GM18868 (cell line): ENCODE results near the gene SARNP.

Experiments used
- ATAC-seq: cut with Tn5 transposase; IDR thresholded peaks from one replicate; pipeline ENCODE4 v1.9.1; 2021; ENCODE audit warnings: mild to moderate bottlenecking, moderate library complexity; ENCODE audit not compliant: unreplicated experiment

SARNP gene

DNA sequence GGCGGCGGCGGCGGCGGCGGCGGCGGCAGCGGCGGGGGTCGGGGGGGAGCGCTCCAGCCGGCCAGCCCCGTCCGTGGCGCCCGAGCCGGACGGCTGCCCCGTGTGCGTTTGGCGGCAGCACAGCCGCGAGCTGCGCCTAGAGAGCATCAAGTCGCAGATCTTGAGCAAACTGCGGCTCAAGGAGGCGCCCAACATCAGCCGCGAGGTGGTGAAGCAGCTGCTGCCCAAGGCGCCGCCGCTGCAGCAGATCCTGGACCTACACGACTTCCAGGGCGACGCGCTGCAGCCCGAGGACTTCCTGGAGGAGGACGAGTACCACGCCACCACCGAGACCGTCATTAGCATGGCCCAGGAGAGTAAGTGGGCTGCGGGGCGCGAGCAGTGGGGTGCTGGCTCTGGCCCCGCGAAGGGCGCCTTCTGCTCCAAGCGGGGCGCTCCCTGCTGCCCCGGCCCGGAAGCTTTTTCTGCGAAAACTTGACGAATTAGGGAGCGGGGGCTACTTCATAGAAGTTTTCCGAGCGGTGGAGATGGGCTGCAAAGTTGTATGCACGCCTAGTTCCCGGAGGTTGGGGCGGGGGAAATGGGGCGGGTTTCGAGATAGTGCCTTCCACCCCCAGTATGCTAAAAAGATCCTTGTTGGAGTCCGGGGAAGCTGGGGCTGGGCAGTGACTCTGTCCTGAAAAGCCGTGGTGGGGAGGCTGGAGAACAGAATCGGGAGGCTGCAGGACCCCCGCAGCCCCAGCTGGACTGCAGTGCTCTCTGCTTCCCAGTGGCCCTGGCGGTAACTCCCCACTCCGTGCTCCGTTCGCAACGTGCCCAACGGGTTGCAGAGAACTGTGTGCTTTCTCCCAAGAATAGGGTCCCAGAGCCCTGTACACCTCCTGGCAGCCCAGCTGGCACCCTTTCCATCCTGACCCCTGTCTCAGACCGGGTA, 73.9 kb downstream of the SARNP start:
- ATAC-seq: peak; percentile 48

DNA sequence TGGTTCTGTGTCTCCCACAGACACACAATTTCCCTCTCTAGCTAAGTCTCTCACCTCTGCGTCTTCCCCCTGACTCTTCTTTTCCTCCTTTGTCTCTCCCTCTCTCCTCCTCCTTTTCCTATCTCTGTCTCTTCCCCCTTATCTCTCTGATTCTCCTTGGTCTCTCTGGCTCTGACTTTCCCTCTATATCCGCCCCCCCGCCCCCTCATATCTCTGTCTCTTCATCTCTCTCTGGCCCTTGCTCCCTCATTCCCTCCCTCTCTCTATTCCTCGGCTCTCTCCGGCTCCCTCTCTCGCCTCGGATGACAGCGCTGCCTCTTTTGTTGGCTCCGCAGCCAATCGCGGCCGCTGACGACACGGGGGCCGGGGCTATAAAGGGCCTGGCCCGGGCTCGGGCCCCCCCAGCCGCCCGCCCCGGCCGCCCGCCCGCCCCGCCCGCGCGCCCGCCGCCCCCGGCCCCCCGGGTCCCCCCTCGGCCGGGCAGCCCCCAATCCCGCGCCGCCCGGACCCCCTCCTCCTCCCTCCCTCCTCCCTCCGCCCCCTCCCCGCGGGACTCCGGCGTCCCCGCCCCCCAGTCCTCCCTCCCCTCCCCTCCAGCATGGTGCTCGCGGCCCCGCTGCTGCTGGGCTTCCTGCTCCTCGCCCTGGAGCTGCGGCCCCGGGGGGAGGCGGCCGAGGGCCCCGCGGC, 74.7 kb downstream of the SARNP start, which contains the start of gene GDF11:
Gene GDF11, plus strand, starts transcription at position 404 of the 687 bp plus-strand sequence. Its CDS starts 195 bp downstream, at position 599.
- ATAC-seq: peak; percentile 36

GRCh38 chr12:55741931-55742680, 75.4 kb downstream of the SARNP start:
- no peak for ATAC-seq

GRCh38 chr12:55739025-55739378, 78.5 kb downstream of the SARNP start:
- ATAC-seq: no peak

DNA sequence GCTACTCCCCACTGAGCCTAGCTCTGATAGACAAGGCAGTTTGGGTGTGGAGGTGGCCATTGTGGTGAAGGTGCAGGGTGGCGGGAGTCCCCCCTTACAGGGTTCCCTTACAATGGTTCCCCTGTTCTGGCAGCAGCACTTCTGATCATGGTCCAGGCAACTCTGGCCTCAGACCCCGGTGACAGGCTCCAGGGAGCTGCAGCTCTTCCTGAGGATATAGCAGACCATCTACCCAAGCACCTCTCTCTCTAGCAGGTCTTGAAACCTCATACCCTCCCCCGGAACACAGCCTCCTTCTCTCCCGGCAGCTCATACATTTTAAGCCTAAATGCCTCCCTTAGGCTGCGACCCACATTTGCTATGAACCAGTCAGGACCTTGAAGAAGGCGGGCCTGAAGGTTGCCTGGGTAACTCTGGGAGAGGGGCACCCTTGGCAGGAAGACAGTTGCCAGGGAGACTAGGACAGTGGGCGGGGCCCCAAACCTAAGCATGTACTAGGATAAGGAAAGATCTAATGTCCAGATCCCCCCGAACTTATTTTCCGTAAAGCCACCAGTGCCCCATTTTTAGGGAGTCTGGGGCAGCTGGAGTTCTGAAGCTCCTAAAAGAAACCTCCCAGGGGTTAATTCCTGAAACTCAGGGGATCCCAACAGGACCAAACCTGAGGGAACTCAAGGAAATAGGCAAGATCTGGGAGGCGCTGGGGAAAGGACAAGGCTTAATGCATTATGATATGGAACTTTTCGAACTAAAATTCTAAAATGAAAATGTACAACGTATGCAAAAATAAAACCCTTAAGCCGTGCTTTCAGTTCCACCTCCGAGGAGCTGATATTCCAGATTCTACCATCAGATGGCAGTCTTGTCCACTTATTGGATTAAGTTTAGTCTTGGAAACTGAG, 79.2 kb downstream of the SARNP start:
- ATAC-seq: peak; percentile 81

GRCh38 chr12:55737581-55738122, 79.9 kb downstream of the SARNP start:
- peak; percentile 18 for ATAC-seq

DNA sequence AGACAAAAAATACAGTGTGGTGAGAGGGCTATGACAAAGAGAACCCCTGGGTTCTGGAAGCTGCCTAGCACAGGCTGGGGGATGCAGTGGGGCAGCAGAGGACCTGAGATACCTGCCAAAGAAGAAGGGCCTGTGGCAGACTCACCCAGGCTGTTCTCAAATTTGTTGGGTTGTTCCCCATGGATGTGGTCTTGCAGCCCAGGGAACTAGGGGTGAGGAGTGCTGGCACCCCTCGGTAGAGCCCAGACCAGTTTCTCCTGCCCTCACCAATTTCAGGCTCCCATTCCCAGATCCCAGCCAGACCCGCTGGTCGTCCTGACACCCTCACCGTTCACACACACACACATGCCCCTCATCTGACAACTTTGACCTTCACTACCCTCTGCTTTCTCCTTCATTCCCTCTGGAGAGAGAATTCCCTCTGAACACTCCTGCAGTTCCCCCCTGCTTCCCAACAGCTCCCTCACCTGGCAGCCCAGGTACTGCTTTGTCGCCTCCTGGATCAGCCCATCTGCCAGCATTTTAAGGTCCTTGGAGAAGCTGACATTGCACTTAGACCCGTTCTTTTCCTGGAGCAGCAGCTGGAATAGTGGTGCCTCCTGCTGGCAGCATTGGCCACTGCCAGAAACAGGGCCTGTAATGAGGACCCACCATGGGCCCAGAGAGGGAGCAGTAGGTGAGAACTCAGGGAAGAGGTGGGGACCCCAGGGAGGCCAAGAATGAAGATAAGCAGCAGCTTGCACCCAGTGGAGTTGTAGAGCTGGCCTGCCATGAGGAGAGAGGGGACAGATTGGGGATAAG, 80.5 kb downstream of the SARNP start:
- peak; percentile 52 for ATAC-seq

GRCh38 chr12:55736076-55736475, 81.4 kb downstream of the SARNP start:
- no peak for ATAC-seq

- no peak for ATAC-seq
These were observed 82.9 kb downstream of the SARNP start for GRCh38 chr12:55734595-55734994.

- no peak for ATAC-seq
These were observed 83.7 kb downstream of the SARNP start for GRCh38 chr12:55733858-55734257.

GRCh38 chr12:55733021-55733555, 84.4 kb downstream of the SARNP start:
- ATAC-seq: no peak

DNA sequence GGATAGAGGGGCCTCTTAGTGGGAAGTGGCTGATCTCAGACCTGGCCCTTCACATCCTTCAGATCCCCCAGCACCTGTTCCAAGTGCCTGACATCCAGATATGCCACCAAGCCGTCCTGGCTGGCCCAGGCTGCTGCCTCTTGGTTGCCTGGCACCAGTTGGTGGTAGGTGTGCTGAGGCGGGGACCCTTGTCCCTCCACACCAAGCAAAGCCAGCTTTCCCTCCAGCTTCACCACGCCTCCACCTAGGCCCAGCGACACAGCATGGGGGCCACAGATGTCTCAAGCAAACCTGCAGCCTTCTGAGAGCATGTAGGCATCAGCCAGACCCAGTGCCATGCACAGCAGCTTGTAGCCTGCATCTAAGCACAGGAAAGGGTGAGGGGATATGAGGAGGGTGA, 85.2 kb downstream of the SARNP start:
- ATAC-seq: no peak

- ATAC-seq: peak; percentile 42
These were observed 87.4 kb downstream of the SARNP start for GRCh38 chr12:55729819-55730818.

- peak; percentile 65 for ATAC-seq
These were observed 88.3 kb downstream of the SARNP start, which contains the start of gene CD63 for GRCh38 chr12:55728939-55729818. Gene CD63 (minus strand): TSS chr12:55729009. CDS start chr12:55728341, 668 bp downstream.

DNA sequence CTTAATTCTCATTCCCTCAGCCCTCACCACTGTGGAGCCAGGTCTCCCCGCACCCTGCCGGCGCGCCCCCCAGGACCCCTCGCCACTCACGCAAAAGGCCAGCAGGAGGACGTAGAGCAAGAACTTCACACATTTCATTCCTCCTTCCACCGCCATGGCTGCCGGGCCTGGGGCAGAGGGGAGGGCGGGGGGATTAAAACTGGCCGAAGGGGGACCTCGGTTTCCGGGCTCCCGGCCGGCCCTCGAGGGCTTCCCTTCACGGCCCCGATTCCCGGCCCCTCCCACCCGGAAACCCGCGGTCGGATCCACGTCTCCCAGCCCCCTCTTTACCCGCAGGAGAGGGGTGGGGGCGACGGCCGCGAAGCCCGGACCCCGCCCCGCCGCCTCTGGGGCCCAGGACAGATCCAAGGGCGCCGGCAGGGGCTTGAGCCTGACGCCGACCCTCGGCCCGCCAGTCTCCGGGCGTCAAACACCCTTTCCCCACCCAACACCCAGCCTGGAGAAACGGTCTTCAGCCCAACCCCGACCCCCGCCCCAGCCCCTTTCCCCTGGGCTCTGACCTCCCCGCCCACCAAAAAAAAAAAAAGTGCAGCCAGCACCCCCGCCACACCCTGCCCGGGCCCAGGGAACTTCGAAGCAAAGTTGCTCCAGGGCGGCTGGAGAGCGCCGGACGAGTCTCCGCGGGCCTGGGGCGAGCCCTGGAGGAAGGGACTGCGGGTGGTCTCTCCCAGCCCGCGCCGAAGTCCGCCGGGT, 89.2 kb downstream of the SARNP start:
- ATAC-seq: peak; percentile 3

GRCh38 chr12:55727643-55728185, 89.8 kb downstream of the SARNP start:
- no peak for ATAC-seq
